Ascending aorta (tissue), 2 donors: ENCODE results near the gene BARX1. TPM values are rescaled to one million over a fixed set of nuclear protein-coding genes. Genes with fewer than 3 reads are reported as not detected.

Experiments
- DNase-seq, 2 donors: peaks; one replicate each; pipeline ENCODE4 v3.0.0-alpha.2; 2019; ENCODE audit warnings: low spot score in 2 of 2
- H3K27ac ChIP-seq, 2 donors: fragments of 200-600 bp; sonication (generic); one replicate each; pipeline ENCODE4 v1.5.1; 2016 to 2017; ENCODE audit warnings: mild to moderate bottlenecking in 1 of 2
- H3K27me3 ChIP-seq: fragments of 200-600 bp; sonication (generic); one replicate; pipeline ENCODE4 v1.5.1; 2017
- H3K36me3 ChIP-seq, 2 donors: fragments of 200-600 bp; sonication (generic); one replicate each; pipeline ENCODE4 v1.5.1; 2016
- H3K4me1 ChIP-seq, 2 donors: fragments of 200-600 bp; sonication (generic); one replicate each; pipeline ENCODE4 v1.5.1; 2016 to 2017; ENCODE audit warnings: mild to moderate bottlenecking in 1 of 2
- H3K4me3 ChIP-seq, 2 donors: fragments of 200-600 bp; sonication (generic); one replicate each; pipeline ENCODE4 v1.5.1; 2016 to 2017; ENCODE audit warnings: mild to moderate bottlenecking in 1 of 2
- H3K9me3 ChIP-seq, 2 donors: fragments of 200-600 bp; sonication (generic); one replicate each; pipeline ENCODE4 v1.5.1; 2016
- CTCF ChIP-seq, 3 experiments: fragments of 200-600 bp in 2 of 3; fragments of 450-650 bp in 1 of 3; sonication (generic) in 2 of 3; IDR thresholded peaks; one replicate each; pipeline ENCODE4 v1.5.1; 2016 to 2019; ENCODE audit warnings: antibody characterized with exemption in 3 of 3, mild to moderate bottlenecking in 1 of 3, moderate library complexity in 1 of 3
- intact Hi-C: fragments of 100-400 bp; cut with DNase I; formaldehyde crosslinking; loops from one replicate; pipeline ENCODE4 v1.15.1; 2023
- total RNA-seq: library from RNA; depleted of rRNA; stranded (reverse); fragments of >200 nt; gene quantifications from one replicate; pipeline ENCODE4 v1.1.0, GENCODE V29; 2016

The BARX1 gene
- total RNA-seq, 1 donor from 2014 or later = not detected

GRCh38 chr9:93954434-93955061 lies 607 bp downstream of the BARX1 start:
- intact Hi-C loops = no loop called here
- peaks cover 55% of the 10 kb centered on the region for H3K27me3 ChIP-seq
- TF ChIP-seq CTCF (IDR thresholded peaks at IDR 0.05) = no peak
- DNase-seq = no peak
- H3K27ac ChIP-seq = no peak overlapping the region
- H3K4me1 ChIP-seq = peaks cover 25 to 47% of the 10 kb centered on the region in 2 donors
- no peaks in the 10 kb centered on the region for H3K9me3 ChIP-seq
- peak overlapping the region; percentile 39 to 55 for H3K4me3 ChIP-seq
- no peaks in the 10 kb centered on the region for H3K36me3 ChIP-seq

- peak overlapping the region; percentile 39 to 60 for H3K4me3 ChIP-seq
- no peaks in the 10 kb centered on the region for H3K36me3 ChIP-seq
- no peak for TF ChIP-seq CTCF (IDR thresholded peaks at IDR 0.05)
- peaks cover 21 to 42% of the 10 kb centered on the region in 2 donors for H3K4me1 ChIP-seq
- no peak for DNase-seq
- H3K27me3 ChIP-seq = peaks cover 49% of the 10 kb centered on the region
- H3K9me3 ChIP-seq = no peaks in the 10 kb centered on the region
- intact Hi-C loops = no loop called here
- H3K27ac ChIP-seq = no peak overlapping the region
Measured at GRCh38 chr9:93953496-93954433, 1.4 kb downstream of the BARX1 start.

- H3K4me1 ChIP-seq = peaks cover 21 to 39% of the 10 kb centered on the region in 2 donors
- H3K4me3 ChIP-seq = peak overlapping the region; percentile 60 to 67
- no peaks in the 10 kb centered on the region for H3K9me3 ChIP-seq
- no peaks in the 10 kb centered on the region for H3K36me3 ChIP-seq
- DNase-seq = no peak
- H3K27me3 ChIP-seq = peaks cover 40% of the 10 kb centered on the region
- intact Hi-C loops = no loop called here
- no peak for TF ChIP-seq CTCF (IDR thresholded peaks at IDR 0.05)
- no peak overlapping the region for H3K27ac ChIP-seq
Measured at GRCh38 chr9:93952784-93953495, 2.2 kb downstream of the BARX1 start.

- Histone ChIP-seq H3K36me3 (no peaks in the 10 kb centered on the region), H3K27me3 (peaks cover 35% of the 10 kb centered on the region), H3K4me3 (peak overlapping the region; percentile 60 to 67), H3K9me3 (no peaks in the 10 kb centered on the region), H3K27ac (no peak overlapping the region), H3K4me1 (peaks cover 21 to 39% of the 10 kb centered on the region in 2 donors)
- no peak for DNase-seq
- no peak for TF ChIP-seq CTCF (IDR thresholded peaks at IDR 0.05)
- intact Hi-C loops = no loop called here
Measured at GRCh38 chr9:93952119-93952783, 2.9 kb downstream of the BARX1 start.

GRCh38 chr9:93951655-93952118 lies 3.5 kb downstream of the BARX1 start:
- H3K9me3 ChIP-seq = no peaks in the 10 kb centered on the region
- no peak for DNase-seq
- no peaks in the 10 kb centered on the region for H3K36me3 ChIP-seq
- no peak for TF ChIP-seq CTCF (IDR thresholded peaks at IDR 0.05)
- H3K27ac ChIP-seq = no peak overlapping the region
- H3K27me3 ChIP-seq = peaks cover 34% of the 10 kb centered on the region
- intact Hi-C loops = no loop called here
- peaks cover 21 to 39% of the 10 kb centered on the region in 2 donors for H3K4me1 ChIP-seq
- H3K4me3 ChIP-seq = peak overlapping the region; percentile 60 to 67
